Urinary bladder (tissue), 4 donors: ENCODE measurements around the gene ST3GAL2. TPM values are rescaled to one million over a fixed set of nuclear protein-coding genes. Genes with fewer than 3 reads are reported as not detected.

Experiments
- DNase-seq: peaks from one replicate; pipeline ENCODE4 v3.0.0-alpha.2; 2015; ENCODE audit errors: extremely low spot score
- H3K27ac ChIP-seq: one replicate; pipeline ENCODE4 v1.5.1; 2013; ENCODE audit warnings: low read depth, mild to moderate bottlenecking, moderate library complexity
- H3K36me3 ChIP-seq: one replicate; pipeline ENCODE4 v1.6.1; 2013; ENCODE audit warnings: mild to moderate bottlenecking, moderate library complexity; ENCODE audit not compliant: insufficient read depth
- H3K4me1 ChIP-seq: one replicate; pipeline ENCODE4 v1.6.1; 2013; ENCODE audit warnings: mild to moderate bottlenecking, moderate library complexity; ENCODE audit not compliant: insufficient read depth
- H3K4me3 ChIP-seq: one replicate; pipeline ENCODE4 v1.5.1; 2013; ENCODE audit warnings: low read depth, low read length
- WGBS: extraction: QIAGEN DNeasy Blood & Tissue Kit; methylation state at CpG from one replicate; pipeline ENCODE4 v1.1.7; 2013; 5-methylcytosine and 5-hydroxymethylcytosine counted together
- polyA plus RNA-seq: library from polyadenylated mRNA; stranded (reverse); fragments of 200-250 nt; gene quantifications from one replicate; pipeline ENCODE4 v1.2.3, GENCODE V29; 2013
- total RNA-seq: library from RNA; depleted of rRNA; stranded (reverse); fragments of >200 nt; gene quantifications from one replicate; pipeline ENCODE4 v1.2.3, GENCODE V29; 2014
- donor health status: healthy with polysubstance abuse.
- donor health status: healthy.

Gene ST3GAL2, protein sequence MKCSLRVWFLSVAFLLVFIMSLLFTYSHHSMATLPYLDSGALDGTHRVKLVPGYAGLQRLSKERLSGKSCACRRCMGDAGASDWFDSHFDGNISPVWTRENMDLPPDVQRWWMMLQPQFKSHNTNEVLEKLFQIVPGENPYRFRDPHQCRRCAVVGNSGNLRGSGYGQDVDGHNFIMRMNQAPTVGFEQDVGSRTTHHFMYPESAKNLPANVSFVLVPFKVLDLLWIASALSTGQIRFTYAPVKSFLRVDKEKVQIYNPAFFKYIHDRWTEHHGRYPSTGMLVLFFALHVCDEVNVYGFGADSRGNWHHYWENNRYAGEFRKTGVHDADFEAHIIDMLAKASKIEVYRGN
- 30.5 TPM for total RNA-seq
- 19.3 TPM for polyA plus RNA-seq

- H3K4me3 ChIP-seq, result peak within 1 kb of the TSS; percentile 83
- 1% methylated on average over 75 of the region's 86 CpGs for WGBS
- no peaks in the 10 kb centered on the region for H3K36me3 ChIP-seq
- DNase-seq, result peak; percentile 91
- no peak within 1 kb of the TSS for H3K27ac ChIP-seq
- H3K4me1 ChIP-seq, result no peaks in the 10 kb centered on the region
Measured at GRCh38 chr16:70438969-70439862, at the start of gene ST3GAL2. Gene ST3GAL2 (minus strand): TSS chr16:70439100. CDS start chr16:70398530, 40,570 bp downstream.

DNA sequence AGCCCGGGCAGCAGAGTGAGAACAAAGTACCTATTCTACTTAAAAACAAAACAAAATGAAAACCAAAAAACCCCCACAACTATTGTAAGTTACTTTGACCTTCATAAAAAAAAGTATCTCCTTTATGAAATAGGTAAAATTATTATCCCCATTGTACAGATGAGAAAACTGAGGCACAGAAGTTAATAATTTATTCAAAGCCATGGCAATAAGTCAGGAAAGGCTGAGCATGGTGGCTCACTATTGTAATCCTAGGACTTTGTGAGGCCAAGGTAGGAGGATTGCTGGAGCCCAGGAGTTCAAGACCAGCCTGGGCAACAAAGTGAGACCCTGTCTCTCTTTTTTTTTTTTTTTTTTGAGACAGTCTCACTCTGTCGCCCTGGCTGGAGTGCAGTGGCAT, 46.0 kb upstream of the ST3GAL2 start:
- WGBS, result 91% methylated on average over 2 of the region's 2 CpGs
- Histone ChIP-seq H3K36me3 (no peaks in the 10 kb centered on the region), H3K27ac (no peak overlapping the region), H3K4me3 (no peak overlapping the region), H3K4me1 (no peaks in the 10 kb centered on the region)
- no peak for DNase-seq

GRCh38 chr16:70483426-70483825, 44.5 kb upstream of the ST3GAL2 start:
- WGBS, result 93% methylated on average over 5 of the region's 5 CpGs
- Histone ChIP-seq H3K4me3 (no peak overlapping the region), H3K36me3 (no peaks in the 10 kb centered on the region), H3K27ac (no peak overlapping the region), H3K4me1 (no peaks in the 10 kb centered on the region)
- DNase-seq, result no peak

DNA sequence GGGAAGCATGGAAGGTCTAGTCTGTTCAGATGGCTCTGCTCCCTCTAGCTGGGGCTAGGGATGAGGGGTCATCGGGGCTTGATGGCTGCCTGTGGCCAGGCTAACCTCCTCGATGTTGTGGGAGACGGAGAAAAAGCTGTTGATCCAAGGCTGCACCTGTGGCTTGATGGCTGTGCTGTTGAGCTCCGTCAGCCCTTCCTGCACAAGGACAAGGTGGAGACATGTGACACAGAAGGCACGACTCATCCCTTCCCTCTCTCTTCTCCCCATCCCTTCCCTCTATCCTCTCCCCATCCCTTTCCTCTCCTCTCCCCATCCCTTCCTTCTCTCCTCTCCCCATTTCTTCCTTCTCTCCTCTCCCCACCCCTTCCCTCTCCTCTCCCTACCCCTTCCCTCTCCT, 43.7 kb upstream of the ST3GAL2 start:
- 82% methylated on average over 5 of the region's 5 CpGs for WGBS
- Histone ChIP-seq H3K36me3 (no peaks in the 10 kb centered on the region), H3K4me1 (no peaks in the 10 kb centered on the region), H3K4me3 (no peak overlapping the region), H3K27ac (no peak overlapping the region)
- no peak for DNase-seq

- Histone ChIP-seq H3K4me1 (no peaks in the 10 kb centered on the region), H3K4me3 (no peak overlapping the region), H3K27ac (no peak overlapping the region), H3K36me3 (no peaks in the 10 kb centered on the region)
- WGBS, result 93% methylated on average over 7 of the region's 7 CpGs
- DNase-seq, result no peak
Measured at GRCh38 chr16:70481929-70482536, 43.1 kb upstream of the ST3GAL2 start.

GRCh38 chr16:70480127-70481105, 41.5 kb upstream of the ST3GAL2 start:
- Histone ChIP-seq H3K4me1 (no peaks in the 10 kb centered on the region), H3K4me3 (no peak overlapping the region), H3K36me3 (no peaks in the 10 kb centered on the region), H3K27ac (no peak overlapping the region)
- 92% methylated on average over 17 of the region's 17 CpGs for WGBS
- no peak for DNase-seq

GRCh38 chr16:70478912-70479341, 40.0 kb upstream of the ST3GAL2 start:
- no peaks in the 10 kb centered on the region for H3K4me1 ChIP-seq
- WGBS, result 63% methylated on average over 10 of the region's 10 CpGs
- no peak overlapping the region for H3K27ac ChIP-seq
- no peak for DNase-seq
- no peak overlapping the region for H3K4me3 ChIP-seq
- no peaks in the 10 kb centered on the region for H3K36me3 ChIP-seq

GRCh38 chr16:70478169-70478568, 39.3 kb upstream of the ST3GAL2 start:
- H3K27ac ChIP-seq, result no peak overlapping the region
- H3K4me3 ChIP-seq, result no peak overlapping the region
- WGBS, result 94% methylated on average over 8 of the region's 8 CpGs
- no peak for DNase-seq
- no peaks in the 10 kb centered on the region for H3K4me1 ChIP-seq
- H3K36me3 ChIP-seq, result no peaks in the 10 kb centered on the region

DNA sequence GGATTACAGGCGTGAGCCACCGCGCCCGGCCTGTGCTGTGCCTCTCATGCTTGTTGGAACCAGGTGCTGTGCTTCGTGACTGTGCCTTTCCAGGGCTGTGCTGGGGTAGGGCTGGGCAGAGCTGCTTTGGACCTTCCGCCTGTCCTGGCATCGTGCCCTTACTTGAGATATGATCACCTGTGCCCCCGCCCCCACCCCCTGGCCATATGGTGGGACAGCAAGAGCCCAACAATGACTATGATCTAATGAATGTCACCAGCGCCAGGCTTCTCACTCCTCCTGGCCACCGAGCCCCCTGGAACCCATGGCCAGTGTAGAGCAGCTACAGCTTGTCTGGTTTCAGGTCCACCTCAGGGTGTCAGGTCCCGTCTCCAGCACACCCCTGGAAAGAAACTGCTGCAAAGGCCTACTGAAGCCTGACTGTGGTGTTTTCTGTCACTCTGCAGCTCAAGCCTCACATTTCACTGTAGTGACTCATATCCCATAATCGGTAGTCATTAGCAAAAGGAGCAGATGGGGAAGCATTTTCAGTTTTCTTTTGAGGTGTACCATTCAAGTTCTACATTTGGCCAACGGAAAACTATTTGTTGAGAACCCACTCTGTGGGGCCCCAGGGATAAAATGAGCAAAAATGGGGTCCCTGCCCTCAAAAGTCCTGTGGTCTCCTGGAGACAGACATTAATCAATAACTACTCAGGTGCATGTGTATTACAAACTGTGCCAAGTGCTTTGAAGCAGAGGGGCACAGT, 37.5 kb upstream of the ST3GAL2 start:
- Histone ChIP-seq H3K36me3 (no peaks in the 10 kb centered on the region), H3K27ac (no peak overlapping the region), H3K4me3 (no peak overlapping the region), H3K4me1 (no peaks in the 10 kb centered on the region)
- no peak for DNase-seq
- WGBS, result 79% methylated on average over 13 of the region's 13 CpGs

DNA sequence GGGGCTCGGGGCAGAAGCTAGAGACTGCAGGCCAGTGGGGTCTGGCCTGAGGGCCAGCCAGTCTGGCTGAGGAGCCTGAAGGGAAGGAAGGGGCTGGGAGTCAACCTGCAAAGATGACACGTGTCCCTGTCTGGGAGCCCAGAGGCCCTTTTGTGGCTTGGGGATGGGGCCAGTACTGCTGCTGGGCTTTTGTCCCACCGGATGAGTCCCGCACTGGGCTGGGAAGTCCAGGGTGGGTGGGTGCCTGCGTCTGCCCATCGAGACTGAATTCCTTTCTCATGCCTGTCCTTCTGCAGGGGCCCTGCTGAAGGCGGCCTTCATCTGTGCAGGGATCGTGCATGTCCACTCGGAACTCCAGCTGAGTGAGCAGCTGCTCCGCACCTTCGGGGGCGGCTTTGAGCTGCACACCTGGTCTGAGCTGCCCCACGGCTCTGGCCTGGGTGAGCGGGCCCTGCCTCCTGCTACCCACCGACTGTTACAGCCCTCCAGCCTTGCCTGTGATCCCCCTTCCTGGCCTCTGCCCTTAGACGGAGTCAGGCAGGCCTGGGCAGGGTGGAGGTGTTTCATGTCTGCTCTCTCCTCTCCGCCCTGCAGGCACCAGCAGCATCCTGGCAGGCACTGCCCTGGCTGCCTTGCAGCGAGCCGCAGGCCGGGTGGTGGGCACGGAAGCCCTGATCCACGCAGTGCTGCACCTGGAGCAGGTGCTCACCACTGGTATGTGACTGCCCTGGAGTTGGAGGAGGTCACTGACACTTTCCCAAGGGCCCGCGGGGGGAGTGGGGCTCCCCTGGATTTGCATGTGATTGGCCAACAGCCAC, 36.4 kb upstream of the ST3GAL2 start:
- 87% methylated on average over 24 of the region's 24 CpGs for WGBS
- Histone ChIP-seq H3K27ac (no peak overlapping the region), H3K4me3 (no peak overlapping the region), H3K36me3 (no peaks in the 10 kb centered on the region), H3K4me1 (no peaks in the 10 kb centered on the region)
- no peak for DNase-seq

- WGBS, result 93% methylated on average over 22 of the region's 22 CpGs
- Histone ChIP-seq H3K4me3 (no peak overlapping the region), H3K4me1 (no peaks in the 10 kb centered on the region), H3K27ac (no peak overlapping the region), H3K36me3 (no peaks in the 10 kb centered on the region)
- no peak for DNase-seq
Measured at GRCh38 chr16:70474320-70475053, 35.6 kb upstream of the ST3GAL2 start.
